Measurements from ENCODE around the gene RPP14.

Gene RPP14

DNA sequence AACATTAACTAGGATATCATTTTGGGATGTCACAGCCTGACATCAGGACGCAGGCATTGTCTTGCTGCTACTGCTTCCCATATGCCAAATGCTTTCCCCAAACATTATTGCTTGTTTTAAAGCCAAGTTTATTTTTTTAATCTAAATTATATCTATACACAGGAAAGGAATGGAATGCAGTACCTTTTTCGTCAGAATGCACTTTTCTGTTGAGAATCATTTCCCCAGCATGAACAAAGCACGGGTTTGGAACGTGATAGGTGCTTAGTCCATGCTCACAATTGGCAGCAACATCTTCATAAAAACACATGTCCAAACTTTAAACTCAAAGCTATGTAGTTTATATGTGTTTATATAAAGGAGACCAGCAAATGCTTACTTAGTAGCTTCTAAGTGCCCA is 52.8 kb downstream of the RPP14 start:
- no peak for DNase-seq

DNA sequence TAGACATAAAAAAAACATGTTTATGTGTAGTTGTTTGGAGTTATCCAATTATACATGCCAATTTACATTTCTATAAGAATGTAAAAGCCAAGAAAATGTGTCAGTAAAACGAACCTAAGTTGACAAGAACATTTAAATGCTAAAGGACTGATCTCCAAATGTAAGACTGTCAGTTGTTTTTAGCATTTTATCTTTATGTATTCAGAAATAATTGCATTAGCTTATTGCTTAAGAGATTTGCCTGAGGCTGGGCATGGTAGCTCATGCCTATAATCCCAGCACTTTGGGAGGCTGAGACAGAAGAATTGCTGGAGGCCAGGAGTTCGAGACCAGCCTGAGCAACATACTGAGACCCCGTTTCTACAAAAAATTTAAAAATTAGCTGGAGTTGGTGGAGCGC is 53.6 kb downstream of the RPP14 start:
- DNase-seq, result no peak

DNA sequence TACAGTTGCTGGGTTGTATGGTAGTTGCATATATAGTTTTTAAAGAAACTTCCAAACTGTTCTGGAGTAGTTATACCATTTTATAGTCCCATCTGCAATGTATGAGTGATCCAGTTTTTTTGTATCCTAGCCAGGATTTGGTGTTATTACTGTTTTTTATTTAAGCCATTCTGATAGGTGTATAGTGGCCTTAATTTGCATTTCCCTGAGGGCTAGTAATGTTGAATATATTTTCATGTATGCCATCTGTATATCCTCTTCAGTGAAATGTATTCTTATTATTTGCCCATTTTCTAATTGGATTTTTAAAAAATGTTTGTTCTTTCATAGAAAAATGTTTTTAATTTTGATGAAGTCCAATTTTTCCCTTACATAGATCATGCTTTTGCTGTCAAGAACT is 55.8 kb downstream of the RPP14 start:
- peak in 1 of 2 experiments; percentile 10 for DNase-seq

DNA sequence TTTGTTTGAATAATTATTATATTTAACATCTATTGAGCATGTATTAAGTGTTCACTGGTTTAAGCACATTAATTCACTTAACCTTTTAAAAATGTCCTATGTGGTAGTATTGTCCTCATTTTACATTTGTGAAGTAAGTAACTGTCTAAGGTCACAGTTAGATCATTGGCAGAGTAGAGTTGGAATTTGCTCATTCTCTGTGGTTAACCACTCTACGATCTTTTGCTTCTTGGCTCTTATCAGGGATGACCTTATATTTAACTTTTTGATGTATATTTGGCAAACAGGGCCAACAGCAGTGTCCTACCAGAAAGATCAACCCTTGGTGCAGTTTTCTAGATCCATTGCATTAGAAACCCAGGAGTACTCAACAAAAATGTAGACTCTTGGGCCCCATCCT is 60.7 kb downstream of the RPP14 start:
- DNase-seq, result no peak

DNA sequence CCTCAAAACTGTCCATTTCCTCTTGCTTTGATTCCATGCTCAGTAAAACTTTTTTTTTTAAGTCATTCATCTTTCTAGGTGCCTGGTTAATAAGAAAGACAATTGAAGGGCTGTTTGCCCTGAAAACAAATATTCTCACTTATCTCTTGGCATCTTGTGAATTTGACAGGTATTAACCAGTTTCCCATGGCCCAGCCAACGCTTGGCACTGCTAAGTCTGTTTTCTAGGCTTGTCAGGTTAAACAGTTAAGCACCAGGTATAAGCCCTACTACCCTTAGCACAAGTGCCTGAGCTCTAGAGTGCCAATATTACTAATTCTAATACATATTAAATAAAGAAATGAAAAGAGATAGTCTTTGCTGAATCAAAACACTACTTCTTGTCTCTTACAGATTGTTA is 63.0 kb downstream of the RPP14 start:
- no peak for DNase-seq
